ENCODE measurements around the gene HINFP. TPM values are rescaled to one million over a fixed set of nuclear protein-coding genes. Genes with fewer than 3 reads are reported as not detected.

HINFP gene
- total and polyA plus RNA-seq, 2 of the 4 experiments (the other 2 are of a cell fraction) = 9.1 to 15.3 TPM

- no CpG with 5 or more reads among the region's 12 CpGs for WGBS, 2 experiments (ENCODE audit: extremely low coverage in 2 of 2, insufficient read length in 1 of 2)
- ATAC-seq (ENCODE audit: low read depth) = no peak
- Histone ChIP-seq H2BK5ac (ENCODE audit: low read depth, low read length, poor library complexity, severe bottlenecking) (peak overlapping the region; percentile 9), H2AFZ (replicated peaks; ENCODE audit: low read length, poor library complexity) (no peak overlapping the region), H3K23ac (ENCODE audit: low read depth, low read length) (peak overlapping the region; percentile 88), H2AK5ac (ENCODE audit: low read depth, low read length) (0 out of 2 replicates have a peak overlapping the region, but pooled peaks have one; percentile 17), H3K27me3 (ENCODE audit: control insufficient read depth, insufficient read depth, low read length) (no peaks in the 10 kb centered on the region), H2BK120ac (ENCODE audit: low read depth, low read length) (no peak overlapping the region), H3K4me1 (ENCODE audit: control insufficient read depth, insufficient read depth, low read length) (peaks cover 14% of the 10 kb centered on the region), H3K9me3 (ENCODE audit: control insufficient read depth, insufficient read depth, low read length) (no peaks in the 10 kb centered on the region), H2AK9ac (replicated peaks; ENCODE audit: low read depth, low read length, poor library complexity) (peak overlapping the region; percentile 83), H3K36me3 (ENCODE audit: control insufficient read depth, insufficient read depth, low read length) (peaks cover 30% of the 10 kb centered on the region), H3K4ac (ENCODE audit: low read depth, low read length) (peak overlapping the region; percentile 66), H4K20me1 (ENCODE audit: insufficient read depth, low read length) (peaks cover 25% of the 10 kb centered on the region), H2BK20ac (ENCODE audit: low read depth, low read length) (no peak overlapping the region), H2BK15ac (ENCODE audit: low read depth, low read length) (no peak overlapping the region), H3K9me1 (ENCODE audit: insufficient read depth, low read length) (peaks cover 10% of the 10 kb centered on the region; the same call in 1 of the 2 replicates), H3K9ac (ENCODE audit: low read depth, low read length) (peak overlapping the region; percentile 89), H4K91ac (ENCODE audit: insufficient read depth, low read depth, low read length) (no peak overlapping the region), H3K18ac (ENCODE audit: low read depth, low read length) (no peak overlapping the region), H3K27ac (ENCODE audit: insufficient read depth, low read length) (peak overlapping the region; percentile 43), H3K4me3 (ENCODE audit: insufficient read depth, low read depth, low read length) (peak overlapping the region; percentile 57), H3K56ac (ENCODE audit: extremely low read depth, insufficient read depth, low read length) (peak overlapping the region; percentile 8; the same call in 1 of the 2 replicates), H3K14ac (replicated peaks; ENCODE audit: low read depth, low read length) (peak overlapping the region; percentile 53), H4K5ac (ENCODE audit: low read depth, low read length) (no peak overlapping the region), H3K79me1 (ENCODE audit: low read depth in 1 of 2, low read length in 2 of 2) (peaks cover 7 to 47% of the 10 kb centered on the region in 2 experiments; a peak in 3 of 4 replicates), H4K8ac (ENCODE audit: low read depth in 2 of 2, low read length in 2 of 2) (peak overlapping the region in 1 of 2 experiments; percentile 33; a peak in 1 of 4 replicates), H3K4me2 (ENCODE audit: low read depth, low read length) (peak overlapping the region; percentile 94)
- intact Hi-C loops (cut with micrococcal nuclease) (loop anchor here (2.0 kb wide), 1 partner anchor 230 kb away; no protein-coding TSS in a partner anchor), in situ Hi-C loops (cut with MboI; ENCODE audit: low sequenced_read_pairs) (no loop called here), dilution Hi-C loops (cut with HindIII; ENCODE audit: low sequenced_read_pairs, unreplicated experiment) (no loop called here)
- POLR2A ChIA-PET (ENCODE audit: unreplicated experiment) = interaction anchor here (0.6 to 0.7 kb wide), 3 partner anchors 8 to 1225 kb away, joined by 3 to 10 read pairs (median 4); no protein-coding TSS in a partner anchor
- peak; percentile 42 for DNase-seq
- no TSS peak for BruUV-seq (replicated peaks)
- CTCF ChIA-PET = no interaction called here
- TF ChIP-seq MAZ (IDR thresholded peaks at IDR 0.05; ENCODE audit: borderline replicate concordance, low read depth, low read length) (no peak), RFX5 (IDR thresholded peaks at IDR 0.05; ENCODE audit: low read depth, low read length) (no peak), RAD21 (IDR thresholded peaks at IDR 0.05; ENCODE audit: low read length) (no peak), RCOR1 (IDR thresholded peaks at IDR 0.05; ENCODE audit: insufficient replicate concordance, low read length) (no peak)
These were observed 28.2 kb upstream of the HINFP start for GRCh38 chr11:119092880-119093842.

Measured in IMR-90 (cell line).